Activated CD4-positive, alpha-beta memory T cell treated with anti-CD3 and anti-CD28 coated beads for 36 hours (primary cell): ENCODE measurements around the gene CFAP119. TPM values are rescaled to one million over a fixed set of nuclear protein-coding genes. Genes with fewer than 3 reads are reported as not detected.
A peak's percentile ranks its signal among the peaks of the same experiment; 100 is the strongest.

Source experiments
- CTCF ChIA-PET: fragments of 350-600 bp; sonication (Branson Sonifier 250); formaldehyde crosslinking; loops from one replicate; lab custom pipeline; 2021; ENCODE audit warnings: antibody characterized with exemption, inconsistent platforms; lab: Charles Lee
- POLR2A ChIA-PET: fragments of 350-600 bp; sonication (Branson Sonifier 250); formaldehyde crosslinking; loops from one replicate; lab custom pipeline; 2021; ENCODE audit warnings: antibody characterized with exemption; lab: Charles Lee
- DNase-seq: peaks from one replicate; pipeline ENCODE4 v3.0.0-alpha.2; 2020
- H3K27ac Mint-ChIP-seq: one replicate; pipeline ENCODE4 v1.8.0; 2021; ENCODE audit warnings: mixed read lengths
- H3K27me3 Mint-ChIP-seq: one replicate; pipeline ENCODE4 v1.8.0; 2021; ENCODE audit warnings: mixed read lengths
- H3K36me3 Mint-ChIP-seq: one replicate; pipeline ENCODE4 v1.8.0; 2021; ENCODE audit warnings: mixed read lengths
- H3K4me1 Mint-ChIP-seq: one replicate; pipeline ENCODE4 v1.8.0; 2021; ENCODE audit warnings: low read depth, mixed read lengths
- H3K4me3 Mint-ChIP-seq: one replicate; pipeline ENCODE4 v1.8.0; 2021; ENCODE audit warnings: mild to moderate bottlenecking, mixed read lengths
- H3K9me3 Mint-ChIP-seq: one replicate; pipeline ENCODE4 v1.8.0; 2021; ENCODE audit warnings: mixed read lengths
- intact Hi-C: fragments of 100-400 bp; cut with micrococcal nuclease; formaldehyde crosslinking; loops from one replicate; pipeline ENCODE4 v1.15.1; 2023
- total RNA-seq, 2 experiments: library from RNA; stranded (reverse); gene quantifications; one replicate each; pipeline ENCODE4 v1.2.3, GENCODE V29; 2021

CFAP119 gene
- total RNA-seq, 2 experiments from 2014 or later, result 3.8 to 4.9 TPM

- intact Hi-C loops, result loop anchor here (5.0 kb wide), 2 partner anchors 88 to 287 kb away; partner anchors contain the start of genes FBRS and STX4
- H3K4me3 Mint-ChIP-seq, result no peak overlapping the region
- no peak overlapping the region for H3K27ac Mint-ChIP-seq
- H3K9me3 Mint-ChIP-seq, result no peaks in the 10 kb centered on the region
- DNase-seq, result no peak
- H3K27me3 Mint-ChIP-seq, result no peaks in the 10 kb centered on the region
- peaks cover 22% of the 10 kb centered on the region for H3K36me3 Mint-ChIP-seq
- peaks cover 35% of the 10 kb centered on the region for H3K4me1 Mint-ChIP-seq
- POLR2A ChIA-PET, result no interaction called here
- CTCF ChIA-PET, result no interaction called here
Observed at GRCh38 chr16:30745082-30745481, 16.8 kb downstream of the CFAP119 start.

GRCh38 chr16:30744183-30744582, 17.7 kb downstream of the CFAP119 start:
- ChIA-PET CTCF (no interaction called here), POLR2A (interaction anchor here (0.5 to 0.9 kb wide), 2 partner anchors 8 to 195 kb away, joined by 4 to 6 read pairs; no protein-coding TSS in a partner anchor)
- DNase-seq, result no peak
- H3K4me3 Mint-ChIP-seq, result no peak overlapping the region
- intact Hi-C loops, result no loop called here
- no peaks in the 10 kb centered on the region for H3K27me3 Mint-ChIP-seq
- H3K4me1 Mint-ChIP-seq, result peaks cover 30% of the 10 kb centered on the region
- H3K27ac Mint-ChIP-seq, result no peak overlapping the region
- peaks cover 24% of the 10 kb centered on the region for H3K36me3 Mint-ChIP-seq
- H3K9me3 Mint-ChIP-seq, result no peaks in the 10 kb centered on the region

- CTCF ChIA-PET, result no interaction called here
- Mint-ChIP-seq H3K36me3 (peaks cover 26% of the 10 kb centered on the region), H3K27me3 (no peaks in the 10 kb centered on the region), H3K9me3 (no peaks in the 10 kb centered on the region), H3K4me3 (no peak overlapping the region), H3K4me1 (peaks cover 29% of the 10 kb centered on the region), H3K27ac (peak overlapping the region; percentile 25)
- intact Hi-C loops, result no loop called here
- DNase-seq, result no peak
- POLR2A ChIA-PET, result interaction anchor here (0.5 to 0.9 kb wide), 2 partner anchors 8 to 195 kb away, joined by 4 to 6 read pairs; no protein-coding TSS in a partner anchor
Observed at GRCh38 chr16:30743716-30744115, 18.1 kb downstream of the CFAP119 start.

- peaks cover 46% of the 10 kb centered on the region for H3K36me3 Mint-ChIP-seq
- intact Hi-C loops, result no loop called here
- ChIA-PET POLR2A (no interaction called here), CTCF (no interaction called here)
- no peaks in the 10 kb centered on the region for H3K9me3 Mint-ChIP-seq
- H3K27me3 Mint-ChIP-seq, result no peaks in the 10 kb centered on the region
- peaks cover 19% of the 10 kb centered on the region for H3K4me1 Mint-ChIP-seq
- peak overlapping the region; percentile 42 for H3K27ac Mint-ChIP-seq
- H3K4me3 Mint-ChIP-seq, result no peak overlapping the region
- DNase-seq, result no peak
Observed at GRCh38 chr16:30741461-30741914, 20.4 kb downstream of the CFAP119 start.

- peak; percentile 43 for DNase-seq
- H3K9me3 Mint-ChIP-seq, result no peaks in the 10 kb centered on the region
- peaks cover 54% of the 10 kb centered on the region for H3K36me3 Mint-ChIP-seq
- intact Hi-C loops, result no loop called here
- peak overlapping the region; percentile 60 for H3K27ac Mint-ChIP-seq
- peaks cover 19% of the 10 kb centered on the region for H3K4me1 Mint-ChIP-seq
- ChIA-PET POLR2A (no interaction called here), CTCF (no interaction called here)
- H3K27me3 Mint-ChIP-seq, result no peaks in the 10 kb centered on the region
- no peak overlapping the region for H3K4me3 Mint-ChIP-seq
Observed at GRCh38 chr16:30740364-30741251, 21.3 kb downstream of the CFAP119 start.

- ChIA-PET POLR2A (interaction anchor here (1.1 kb wide), 1 partner anchor 9 kb away, joined by 3 read pairs; the partner anchor contains the start of gene PHKG2), CTCF (interaction anchor here (1.5 kb wide), 1 partner anchor 202 kb away, joined by 5 read pairs; no protein-coding TSS in a partner anchor)
- Mint-ChIP-seq H3K4me3 (no peak overlapping the region), H3K27me3 (no peaks in the 10 kb centered on the region), H3K9me3 (no peaks in the 10 kb centered on the region), H3K4me1 (peaks cover 19% of the 10 kb centered on the region), H3K36me3 (peaks cover 56% of the 10 kb centered on the region), H3K27ac (no peak overlapping the region)
- no peak for DNase-seq
- intact Hi-C loops, result no loop called here
Observed at GRCh38 chr16:30738984-30739951, 22.6 kb downstream of the CFAP119 start.

GRCh38 chr16:30737794-30738648, 23.8 kb downstream of the CFAP119 start:
- POLR2A ChIA-PET, result interaction anchor here (0.6 to 1.1 kb wide), 2 partner anchors 10 kb away, joined by 3 read pairs; partner anchors contain the start of gene PHKG2
- CTCF ChIA-PET, result interaction anchor here (1.5 kb wide), 1 partner anchor 203 kb away, joined by 5 read pairs; no protein-coding TSS in a partner anchor
- Mint-ChIP-seq H3K9me3 (no peaks in the 10 kb centered on the region), H3K36me3 (peaks cover 63% of the 10 kb centered on the region), H3K27me3 (no peaks in the 10 kb centered on the region), H3K27ac (no peak overlapping the region), H3K4me3 (no peak overlapping the region), H3K4me1 (peaks cover 16% of the 10 kb centered on the region)
- no peak for DNase-seq
- intact Hi-C loops, result no loop called here

GRCh38 chr16:30736995-30737793, 24.7 kb downstream of the CFAP119 start:
- Mint-ChIP-seq H3K9me3 (no peaks in the 10 kb centered on the region), H3K4me3 (no peak overlapping the region), H3K27ac (no peak overlapping the region), H3K36me3 (peaks cover 66% of the 10 kb centered on the region), H3K27me3 (no peaks in the 10 kb centered on the region), H3K4me1 (peaks cover 16% of the 10 kb centered on the region)
- CTCF ChIA-PET, result interaction anchor here (1.5 kb wide), 1 partner anchor 204 kb away, joined by 5 read pairs; no protein-coding TSS in a partner anchor
- intact Hi-C loops, result no loop called here
- no peak for DNase-seq
- POLR2A ChIA-PET, result interaction anchor here (0.6 kb wide), 1 partner anchor 11 kb away, joined by 3 read pairs; the partner anchor contains the start of gene PHKG2

- Mint-ChIP-seq H3K9me3 (no peaks in the 10 kb centered on the region), H3K27me3 (no peaks in the 10 kb centered on the region), H3K4me3 (no peak overlapping the region), H3K27ac (no peak overlapping the region), H3K4me1 (peaks cover 9% of the 10 kb centered on the region), H3K36me3 (peaks cover 53% of the 10 kb centered on the region)
- ChIA-PET POLR2A (no interaction called here), CTCF (no interaction called here)
- no peak for DNase-seq
- intact Hi-C loops, result no loop called here
Observed at GRCh38 chr16:30731411-30731810, 30.5 kb downstream of the CFAP119 start.

- Mint-ChIP-seq H3K4me3 (no peak overlapping the region), H3K36me3 (peaks cover 59% of the 10 kb centered on the region), H3K27ac (no peak overlapping the region), H3K4me1 (peaks cover 9% of the 10 kb centered on the region), H3K27me3 (no peaks in the 10 kb centered on the region), H3K9me3 (no peaks in the 10 kb centered on the region)
- intact Hi-C loops, result no loop called here
- POLR2A ChIA-PET, result no interaction called here
- CTCF ChIA-PET, result interaction anchor here (1.2 kb wide), 1 partner anchor 116 kb away, joined by 3 read pairs; no protein-coding TSS in a partner anchor
- no peak for DNase-seq
Observed at GRCh38 chr16:30728899-30729672, 32.8 kb downstream of the CFAP119 start.
